ENCODE measurements around the gene COL19A1.

COL19A1 gene

DNA sequence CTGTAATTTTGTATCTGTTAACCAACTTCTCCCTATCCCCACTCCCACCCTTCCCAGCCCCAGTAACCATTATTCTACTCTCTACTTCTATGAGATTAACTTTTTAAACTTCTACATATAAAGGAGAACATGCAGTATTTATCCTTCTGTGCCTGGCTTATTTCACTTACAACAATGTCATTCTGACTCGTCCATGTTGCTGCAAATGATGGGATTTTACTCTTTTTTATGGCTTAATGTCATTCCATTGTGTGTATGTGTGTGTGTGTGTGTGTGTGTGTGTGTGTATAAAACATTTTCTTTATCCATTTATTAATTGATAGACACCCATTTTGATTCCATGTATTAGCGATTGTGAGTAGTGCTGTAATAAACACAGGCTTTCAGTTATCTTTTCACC is 76.1 kb downstream of the COL19A1 start:
- Histone ChIP-seq H3K27me3 (no peaks in the 10 kb centered on the region), H3K4me3 (no peak overlapping the region), H3K36me3 (no peaks in the 10 kb centered on the region), H3K4me1 (peaks cover 0 to 3% (median under 1%) of the 10 kb centered on the region in 4 donors), H3K9me3 (no peaks in the 10 kb centered on the region), H3K27ac (no peak overlapping the region)
- DNase-seq = no peak
- intact Hi-C loops (cut with DNase I; ENCODE audit: low total_unique reads) = no loop called here
- TF ChIP-seq, protein P1, sequence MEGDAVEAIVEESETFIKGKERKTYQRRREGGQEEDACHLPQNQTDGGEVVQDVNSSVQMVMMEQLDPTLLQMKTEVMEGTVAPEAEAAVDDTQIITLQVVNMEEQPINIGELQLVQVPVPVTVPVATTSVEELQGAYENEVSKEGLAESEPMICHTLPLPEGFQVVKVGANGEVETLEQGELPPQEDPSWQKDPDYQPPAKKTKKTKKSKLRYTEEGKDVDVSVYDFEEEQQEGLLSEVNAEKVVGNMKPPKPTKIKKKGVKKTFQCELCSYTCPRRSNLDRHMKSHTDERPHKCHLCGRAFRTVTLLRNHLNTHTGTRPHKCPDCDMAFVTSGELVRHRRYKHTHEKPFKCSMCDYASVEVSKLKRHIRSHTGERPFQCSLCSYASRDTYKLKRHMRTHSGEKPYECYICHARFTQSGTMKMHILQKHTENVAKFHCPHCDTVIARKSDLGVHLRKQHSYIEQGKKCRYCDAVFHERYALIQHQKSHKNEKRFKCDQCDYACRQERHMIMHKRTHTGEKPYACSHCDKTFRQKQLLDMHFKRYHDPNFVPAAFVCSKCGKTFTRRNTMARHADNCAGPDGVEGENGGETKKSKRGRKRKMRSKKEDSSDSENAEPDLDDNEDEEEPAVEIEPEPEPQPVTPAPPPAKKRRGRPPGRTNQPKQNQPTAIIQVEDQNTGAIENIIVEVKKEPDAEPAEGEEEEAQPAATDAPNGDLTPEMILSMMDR (IDR thresholded peaks at IDR 0.05) = no peak

- Histone ChIP-seq H3K4me1 (no peaks in the 10 kb centered on the region), H3K27ac (no peak overlapping the region), H3K27me3 (no peaks in the 10 kb centered on the region), H3K36me3 (no peaks in the 10 kb centered on the region), H3K4me3 (no peak overlapping the region), H3K9me3 (no peaks in the 10 kb centered on the region)
- intact Hi-C loops (cut with DNase I; ENCODE audit: low total_unique reads) = no loop called here
- TF ChIP-seq, protein P1 (IDR thresholded peaks at IDR 0.05) = no peak
- DNase-seq = no peak
These were observed 78.8 kb downstream of the COL19A1 start for GRCh38 chr6:69945192-69945591.

- Histone ChIP-seq H3K4me1 (no peaks in the 10 kb centered on the region), H3K27me3 (no peaks in the 10 kb centered on the region), H3K4me3 (no peak overlapping the region), H3K27ac (no peak overlapping the region), H3K9me3 (no peaks in the 10 kb centered on the region), H3K36me3 (no peaks in the 10 kb centered on the region)
- intact Hi-C loops (cut with DNase I; ENCODE audit: low total_unique reads) = no loop called here
- TF ChIP-seq, protein P1 (IDR thresholded peaks at IDR 0.05) = no peak
- DNase-seq = no peak
These were observed 82.2 kb downstream of the COL19A1 start for GRCh38 chr6:69948479-69949114.

GRCh38 chr6:69953491-69953890 is 87.1 kb downstream of the COL19A1 start:
- no peak overlapping the region for H3K27ac ChIP-seq
- intact Hi-C loops (cut with DNase I; ENCODE audit: low total_unique reads) = no loop called here

GRCh38 chr6:69954733-69955132 is 88.4 kb downstream of the COL19A1 start:
- TF ChIP-seq, protein P1 (IDR thresholded peaks at IDR 0.05) = no peak
- Histone ChIP-seq H3K4me3 (no peak overlapping the region), H3K36me3 (no peaks in the 10 kb centered on the region), H3K9me3 (no peaks in the 10 kb centered on the region), H3K27me3 (no peaks in the 10 kb centered on the region), H3K4me1 (no peaks in the 10 kb centered on the region), H3K27ac (no peak overlapping the region)
- DNase-seq = no peak
- intact Hi-C loops (cut with DNase I; ENCODE audit: low total_unique reads) = no loop called here

More at GRCh38 chr6:69953491-69953890, 87.1 kb downstream of the COL19A1 start:
- no peaks in the 10 kb centered on the region for H3K27me3 ChIP-seq
- H3K36me3 ChIP-seq = no peaks in the 10 kb centered on the region
- no peak for DNase-seq
- H3K4me3 ChIP-seq = no peak overlapping the region
- no peaks in the 10 kb centered on the region for H3K4me1 ChIP-seq
- TF ChIP-seq, protein P1 (IDR thresholded peaks at IDR 0.05) = no peak
- no peaks in the 10 kb centered on the region for H3K9me3 ChIP-seq
